B cell (primary cell): ENCODE measurements around the gene RAPH1.

Experiments
- EZH2 ChIP-seq: IDR thresholded peaks from 2 replicates; pipeline ENCODE4 v1.6.1; 2012; ENCODE audit warnings: borderline replicate concordance, low read depth, mild to moderate bottlenecking, moderate library complexity, low read length; ENCODE audit not compliant: insufficient read depth, poor library complexity, severe bottlenecking
- TF ChIP-seq, protein P1 (sequence below): fragments of 200-600 bp; IDR thresholded peaks from one replicate; pipeline ENCODE4 v1.8.0; 2022; ENCODE audit warnings: antibody characterized with exemption, mild to moderate bottlenecking

DNA sequence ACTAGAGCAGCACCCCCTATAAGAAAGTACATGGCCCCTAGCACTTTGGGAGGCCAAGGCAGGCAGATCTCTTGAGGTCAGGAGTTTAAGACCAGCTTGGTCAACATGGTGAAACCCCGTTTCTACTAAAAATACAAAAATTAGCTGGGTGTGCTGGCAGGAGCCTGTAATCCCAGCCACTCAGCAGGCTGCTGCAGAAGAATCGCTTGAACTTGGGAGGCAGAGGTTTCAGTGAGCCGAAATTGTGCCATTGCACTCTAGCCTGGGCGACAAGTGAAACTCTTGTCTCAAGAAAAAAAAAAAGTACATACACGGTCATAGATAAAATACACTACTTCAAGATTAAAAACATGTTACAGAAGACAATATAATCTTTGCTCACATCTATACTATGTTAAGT lies 63.8 kb downstream of the RAPH1 start:
- TF ChIP-seq, protein P1, sequence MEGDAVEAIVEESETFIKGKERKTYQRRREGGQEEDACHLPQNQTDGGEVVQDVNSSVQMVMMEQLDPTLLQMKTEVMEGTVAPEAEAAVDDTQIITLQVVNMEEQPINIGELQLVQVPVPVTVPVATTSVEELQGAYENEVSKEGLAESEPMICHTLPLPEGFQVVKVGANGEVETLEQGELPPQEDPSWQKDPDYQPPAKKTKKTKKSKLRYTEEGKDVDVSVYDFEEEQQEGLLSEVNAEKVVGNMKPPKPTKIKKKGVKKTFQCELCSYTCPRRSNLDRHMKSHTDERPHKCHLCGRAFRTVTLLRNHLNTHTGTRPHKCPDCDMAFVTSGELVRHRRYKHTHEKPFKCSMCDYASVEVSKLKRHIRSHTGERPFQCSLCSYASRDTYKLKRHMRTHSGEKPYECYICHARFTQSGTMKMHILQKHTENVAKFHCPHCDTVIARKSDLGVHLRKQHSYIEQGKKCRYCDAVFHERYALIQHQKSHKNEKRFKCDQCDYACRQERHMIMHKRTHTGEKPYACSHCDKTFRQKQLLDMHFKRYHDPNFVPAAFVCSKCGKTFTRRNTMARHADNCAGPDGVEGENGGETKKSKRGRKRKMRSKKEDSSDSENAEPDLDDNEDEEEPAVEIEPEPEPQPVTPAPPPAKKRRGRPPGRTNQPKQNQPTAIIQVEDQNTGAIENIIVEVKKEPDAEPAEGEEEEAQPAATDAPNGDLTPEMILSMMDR, result no peak
- no peak for TF ChIP-seq EZH2
